ENCODE measurements around the gene PTPDC1. TPM values are rescaled to one million over a fixed set of nuclear protein-coding genes. Genes with fewer than 3 reads are reported as not detected.

Gene PTPDC1
- total and polyA plus RNA-seq, 2 donors (not counting 1 experiment from before 2014, with no cell fraction given), result 3.7 to 9.8 TPM

GRCh38 chr9:94134629-94135028, 50.4 kb downstream of the PTPDC1 start:
- intact Hi-C loops (cut with micrococcal nuclease), result no loop called here
- Mint-ChIP-seq H3K4me1 (peaks cover 7% of the 10 kb centered on the region), H3K4me3 (no peak overlapping the region), H3K9me3 (ENCODE audit: insufficient read depth) (no peaks in the 10 kb centered on the region), H3K27me3 (no peaks in the 10 kb centered on the region), H3K27ac (no peak overlapping the region)
- TF ChIP-seq EZH2 (IDR thresholded peaks at IDR 0.05; ENCODE audit: borderline replicate concordance, insufficient read depth, low read depth, low read length, poor library complexity, severe bottlenecking) (no peak), CTCF (IDR thresholded peaks at IDR 0.05) (no peak)
- POLR2A ChIA-PET, result no interaction called here
- H2AFZ ChIP-seq (ENCODE audit: insufficient read depth, low read depth, low read length, poor library complexity, severe bottlenecking), result no peak overlapping the region
- 100% methylated on average over 5 of the region's 7 CpGs for WGBS (ENCODE audit: insufficient coverage)
- H3K79me2 ChIP-seq (ENCODE audit: control insufficient read depth, insufficient read depth, low read length), result no peaks in the 10 kb centered on the region
- H3K9me3 ChIP-seq (ENCODE audit: control extremely low read depth in 1 of 3, control insufficient read depth in 2 of 3, insufficient read depth in 1 of 3, low read length in 2 of 3), result peaks cover 0 to 2% (median 0%) of the 10 kb centered on the region in 3 donors
- H3K4me2 ChIP-seq (replicated peaks; ENCODE audit: low read depth, low read length, poor library complexity, severe bottlenecking), result no peak overlapping the region
- no peaks in the 10 kb centered on the region for H3K36me3 ChIP-seq (replicated peaks in 1 of 2; ENCODE audit: control extremely low read depth in 1 of 2, control insufficient read depth in 1 of 2, extremely low read depth in 1 of 2, insufficient read depth in 2 of 2, low read length in 1 of 2)
- no peaks in the 10 kb centered on the region for H3K4me1 ChIP-seq (ENCODE audit: control insufficient read depth in 2 of 2, insufficient read depth in 2 of 2, low read length in 2 of 2)
- no peaks in the 10 kb centered on the region for H3K27me3 ChIP-seq (replicated peaks in 1 of 4; ENCODE audit: control extremely low read depth in 1 of 4, control insufficient read depth in 3 of 4, insufficient read depth in 4 of 4, low read length in 3 of 4)
- H3K9ac ChIP-seq (ENCODE audit: low read length), result no peak overlapping the region
- H3K4me3 ChIP-seq (ENCODE audit: control extremely low read depth in 1 of 5, extremely low read depth in 1 of 5, insufficient read depth in 1 of 5, low read depth in 2 of 5, low read length in 4 of 5), result no peak overlapping the region
- CTCF ChIA-PET, result no interaction called here
- no peak overlapping the region for H3K27ac ChIP-seq (ENCODE audit: low read length in 2 of 2)
- no peak for ATAC-seq (ENCODE audit: low read depth)
- no peaks in the 10 kb centered on the region for H4K20me1 ChIP-seq (ENCODE audit: control insufficient read depth, insufficient read depth, low read length, poor library complexity, severe bottlenecking)
- DNase-seq, result no peak

GRCh38 chr9:94135222-94135621, 51.0 kb downstream of the PTPDC1 start:
- Histone ChIP-seq H2AFZ (ENCODE audit: insufficient read depth, low read depth, low read length, poor library complexity, severe bottlenecking) (no peak overlapping the region), H3K27ac (ENCODE audit: low read length in 2 of 2) (no peak overlapping the region), H4K20me1 (ENCODE audit: control insufficient read depth, insufficient read depth, low read length, poor library complexity, severe bottlenecking) (no peaks in the 10 kb centered on the region), H3K9ac (ENCODE audit: low read length) (no peak overlapping the region), H3K4me2 (replicated peaks; ENCODE audit: low read depth, low read length, poor library complexity, severe bottlenecking) (no peak overlapping the region), H3K27me3 (replicated peaks in 1 of 4; ENCODE audit: control extremely low read depth in 1 of 4, control insufficient read depth in 3 of 4, insufficient read depth in 4 of 4, low read length in 3 of 4) (no peaks in the 10 kb centered on the region), H3K36me3 (replicated peaks in 1 of 2; ENCODE audit: control extremely low read depth in 1 of 2, control insufficient read depth in 1 of 2, extremely low read depth in 1 of 2, insufficient read depth in 2 of 2, low read length in 1 of 2) (no peaks in the 10 kb centered on the region), H3K79me2 (ENCODE audit: control insufficient read depth, insufficient read depth, low read length) (no peaks in the 10 kb centered on the region), H3K9me3 (ENCODE audit: control extremely low read depth in 1 of 3, control insufficient read depth in 2 of 3, insufficient read depth in 1 of 3, low read length in 2 of 3) (peaks cover 0 to 2% (median 0%) of the 10 kb centered on the region in 3 donors), H3K4me1 (ENCODE audit: control insufficient read depth in 2 of 2, insufficient read depth in 2 of 2, low read length in 2 of 2) (no peaks in the 10 kb centered on the region), H3K4me3 (ENCODE audit: control extremely low read depth in 1 of 5, extremely low read depth in 1 of 5, insufficient read depth in 1 of 5, low read depth in 2 of 5, low read length in 4 of 5) (no peak overlapping the region)
- intact Hi-C loops (cut with micrococcal nuclease), result no loop called here
- ATAC-seq (ENCODE audit: low read depth), result no peak
- H3K27me3 Mint-ChIP-seq, result no peaks in the 10 kb centered on the region
- no peak for DNase-seq
- H3K27ac Mint-ChIP-seq, result no peak overlapping the region
- no peak overlapping the region for H3K4me3 Mint-ChIP-seq
- CTCF ChIA-PET, result no interaction called here
- no peaks in the 10 kb centered on the region for H3K9me3 Mint-ChIP-seq (ENCODE audit: insufficient read depth)
- POLR2A ChIA-PET, result no interaction called here
- TF ChIP-seq EZH2 (IDR thresholded peaks at IDR 0.05; ENCODE audit: borderline replicate concordance, insufficient read depth, low read depth, low read length, poor library complexity, severe bottlenecking) (no peak), CTCF (IDR thresholded peaks at IDR 0.05) (no peak)
- WGBS (ENCODE audit: insufficient coverage), result 52% methylated on average over 2 of the region's 3 CpGs
- peaks cover 12% of the 10 kb centered on the region for H3K4me1 Mint-ChIP-seq
